OCI-LY1 (cell line): Measurements from ENCODE around the gene DENND5A.

Experiments used
- CTCF ChIP-seq: fragments of 200-600 bp; sonication (generic), shearing (Covaris generic); IDR thresholded peaks from 2 replicates; pipeline ENCODE4 v1.5.1; 2017; ENCODE audit warnings: mild to moderate bottlenecking, antibody characterized with exemption, low read length, moderate library complexity, mixed read lengths
- EZH2 ChIP-seq: fragments of 200-600 bp; sonication (generic), shearing (Covaris generic); IDR thresholded peaks from 2 replicates; pipeline ENCODE4 v1.8.0; 2017; ENCODE audit warnings: borderline replicate concordance, mixed run types, mild to moderate bottlenecking, antibody characterized with exemption, low read length, moderate library complexity, mixed read lengths

- TF ChIP-seq CTCF (no peak), EZH2 (no peak)
These were observed 1.8 kb upstream of the DENND5A start for GRCh38 chr11:9266926-9267325.
